Measurements from ENCODE around the gene HOXB2.
"Not testable (repeated sequence)": the region's sequence is repeated elsewhere in the genome, so short reads cannot be mapped to it uniquely, and the experiment has no call there.

The HOXB2 gene

GRCh38 chr17:48510761-48511604 is 33.9 kb downstream of the HOXB2 start:
- no peak for DNase-seq

GRCh38 chr17:48510381-48510760 is 34.5 kb downstream of the HOXB2 start:
- DNase-seq: no peak

- not testable (repeated sequence) for DNase-seq
Measured at GRCh38 chr17:48509708-48510107, 35.2 kb downstream of the HOXB2 start.

- no peak for DNase-seq
Measured at GRCh38 chr17:48506246-48506645, 38.7 kb downstream of the HOXB2 start.

GRCh38 chr17:48505788-48506187 is 39.1 kb downstream of the HOXB2 start:
- no peak for DNase-seq

- no peak for DNase-seq
Measured at GRCh38 chr17:48504953-48505352, 40.0 kb downstream of the HOXB2 start.

GRCh38 chr17:48503747-48504146 is 41.2 kb downstream of the HOXB2 start:
- no peak for DNase-seq

GRCh38 chr17:48502901-48503300 is 42.0 kb downstream of the HOXB2 start:
- DNase-seq: no peak

- no peak for DNase-seq
Measured at GRCh38 chr17:48502312-48502711, 42.6 kb downstream of the HOXB2 start.

GRCh38 chr17:48500435-48501426 is 44.2 kb downstream of the HOXB2 start:
- DNase-seq: no peak

GRCh38 chr17:48499735-48500434 is 45.0 kb downstream of the HOXB2 start:
- DNase-seq: no peak

- DNase-seq: no peak
Measured at GRCh38 chr17:48499248-48499647, 45.7 kb downstream of the HOXB2 start.

GRCh38 chr17:48498164-48498850 is 46.6 kb downstream of the HOXB2 start:
- no peak for DNase-seq

GRCh38 chr17:48497103-48497502 is 47.8 kb downstream of the HOXB2 start:
- DNase-seq: no peak

- no peak for DNase-seq
Measured at GRCh38 chr17:48494335-48494734, 50.6 kb downstream of the HOXB2 start.
